Ishikawa (cell line): ENCODE data around the gene MEIS3.
A peak's percentile ranks its signal among the peaks of the same experiment; 100 is the strongest.

Experiments
- CEBPB ChIP-seq: IDR thresholded peaks from 2 replicates; pipeline ENCODE4 v1.6.1; 2012
- CREB1 ChIP-seq: IDR thresholded peaks from 2 replicates; pipeline ENCODE4 v1.6.1; 2012; ENCODE audit warnings: low read depth
- EGR1 ChIP-seq: IDR thresholded peaks from 2 replicates; pipeline ENCODE4 v1.6.1; 2012
- EP300 ChIP-seq: IDR thresholded peaks from 2 replicates; pipeline ENCODE4 v1.6.1; 2012; ENCODE audit warnings: borderline replicate concordance
- FOXM1 ChIP-seq: IDR thresholded peaks from 2 replicates; pipeline ENCODE4 v1.6.1; 2012; ENCODE audit warnings: low read depth, borderline replicate concordance
- NFIC ChIP-seq: IDR thresholded peaks from 2 replicates; pipeline ENCODE4 v1.6.1; 2012
- RAD21 ChIP-seq: IDR thresholded peaks from 2 replicates; pipeline ENCODE4 v1.6.1; 2012; ENCODE audit warnings: low read depth
- TAF1 ChIP-seq: IDR thresholded peaks from 2 replicates; pipeline ENCODE4 v1.6.1; 2012; ENCODE audit warnings: low read depth, mild to moderate bottlenecking
- TCF12 ChIP-seq: IDR thresholded peaks from 2 replicates; pipeline ENCODE4 v1.6.1; 2012; ENCODE audit warnings: low read depth
- TEAD4 ChIP-seq: IDR thresholded peaks from 2 replicates; pipeline ENCODE4 v1.6.1; 2012
- YY1 ChIP-seq: IDR thresholded peaks from 2 replicates; pipeline ENCODE4 v1.6.1; 2012; ENCODE audit warnings: low read depth
- ZBTB7A ChIP-seq: IDR thresholded peaks from 2 replicates; pipeline ENCODE4 v1.6.1; 2012; ENCODE audit warnings: low read depth
- TF ChIP-seq, protein P1 (sequence below): IDR thresholded peaks from 2 replicates; pipeline ENCODE4 v1.6.1; 2012; ENCODE audit warnings: low read depth, mild to moderate bottlenecking
- TF ChIP-seq, protein P2 (sequence below): IDR thresholded peaks from 2 replicates; pipeline ENCODE4 v1.6.1; 2012
- TF ChIP-seq, protein P3 (sequence below): IDR thresholded peaks from 2 replicates; pipeline ENCODE4 v1.6.1; 2012

The MEIS3 gene

DNA sequence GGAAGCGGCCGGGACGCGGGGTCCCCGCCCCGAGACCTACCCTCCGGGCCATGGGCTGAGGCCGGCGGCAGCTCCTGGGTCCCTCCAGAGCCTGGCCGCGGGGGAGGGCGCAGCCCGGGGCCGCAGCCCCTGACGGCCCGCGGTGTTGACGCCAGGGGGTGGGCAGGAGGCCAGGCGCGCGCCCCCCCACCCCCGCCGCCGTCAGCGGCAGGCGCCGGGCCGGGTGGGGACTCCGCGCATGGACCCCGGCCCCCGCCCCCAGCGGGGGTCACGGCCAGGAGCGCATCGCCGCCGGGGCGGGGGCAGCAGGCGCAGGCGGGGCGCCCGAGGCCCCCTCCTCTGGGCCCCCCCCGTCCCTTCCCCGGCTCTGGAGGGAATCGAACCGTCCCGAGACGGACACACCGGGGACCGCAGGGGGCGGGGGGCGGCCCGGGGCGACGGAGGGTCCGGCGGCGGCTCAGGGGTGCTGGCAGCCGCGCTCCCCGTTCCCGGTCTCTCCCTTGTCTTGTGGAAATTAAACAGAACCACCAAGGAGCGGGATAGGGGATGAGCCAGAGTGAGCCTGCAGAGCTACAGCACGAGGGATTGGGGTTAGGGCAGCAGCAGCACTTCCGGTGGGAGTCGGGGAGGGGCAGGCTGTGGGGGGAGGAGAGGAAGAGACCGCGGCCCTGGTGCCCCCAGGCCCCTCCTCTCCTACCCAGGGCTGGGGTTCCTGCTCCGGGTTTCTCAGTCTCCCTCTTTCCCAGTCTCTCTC, at the start of gene MEIS3:
Gene MEIS3 (minus strand): TSS at position 498 of the 754 bp plus-strand sequence. CDS start 446 bp downstream, at position 52.
- TF ChIP-seq TEAD4 (no peak), TCF12 (no peak), ZBTB7A (peak; percentile 46)

DNA sequence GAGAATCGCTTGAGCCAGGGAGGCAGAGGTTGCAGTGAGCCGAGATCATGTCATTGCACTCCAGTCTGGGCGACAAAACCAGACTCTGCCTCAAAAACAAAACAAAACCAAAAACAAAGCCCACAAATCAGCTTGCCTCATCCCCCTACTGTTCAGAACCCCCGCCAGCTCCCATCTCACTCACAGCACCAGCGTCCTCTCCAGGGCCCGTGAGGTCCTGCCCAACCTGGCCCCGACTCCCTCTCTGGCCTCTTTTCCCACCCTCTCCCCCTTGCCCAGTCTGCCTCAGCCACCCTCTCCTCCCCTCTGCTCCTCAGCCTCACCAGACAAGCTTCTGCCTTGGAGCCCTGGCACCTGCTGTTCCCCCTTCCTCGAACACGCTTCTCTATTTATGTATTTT, 48.6 kb upstream of the MEIS3 start:
- TF ChIP-seq ZBTB7A (no peak), TAF1 (no peak)

DNA sequence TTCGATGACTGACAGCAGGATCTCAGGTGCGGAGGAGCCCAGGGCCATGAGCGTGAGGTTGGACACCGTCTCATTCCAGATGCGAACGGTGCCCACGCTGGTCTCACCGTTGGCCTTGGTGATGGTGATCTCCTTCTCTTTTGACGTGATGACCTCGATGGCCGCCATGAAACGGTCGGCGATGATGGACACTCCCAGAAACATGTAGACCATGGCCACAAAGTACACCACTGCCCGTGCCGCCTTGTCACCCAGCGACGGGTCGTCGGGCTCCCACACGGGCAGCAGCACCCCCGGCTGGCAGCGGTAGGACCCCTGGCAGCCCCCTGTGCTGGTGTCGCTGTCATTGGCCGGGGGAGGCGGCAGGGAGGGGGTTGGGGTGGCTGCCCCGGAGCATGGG, 46.6 kb upstream of the MEIS3 start:
- no peak for TF ChIP-seq RAD21
- TF ChIP-seq ZBTB7A, result no peak
- TF ChIP-seq, protein P1, sequence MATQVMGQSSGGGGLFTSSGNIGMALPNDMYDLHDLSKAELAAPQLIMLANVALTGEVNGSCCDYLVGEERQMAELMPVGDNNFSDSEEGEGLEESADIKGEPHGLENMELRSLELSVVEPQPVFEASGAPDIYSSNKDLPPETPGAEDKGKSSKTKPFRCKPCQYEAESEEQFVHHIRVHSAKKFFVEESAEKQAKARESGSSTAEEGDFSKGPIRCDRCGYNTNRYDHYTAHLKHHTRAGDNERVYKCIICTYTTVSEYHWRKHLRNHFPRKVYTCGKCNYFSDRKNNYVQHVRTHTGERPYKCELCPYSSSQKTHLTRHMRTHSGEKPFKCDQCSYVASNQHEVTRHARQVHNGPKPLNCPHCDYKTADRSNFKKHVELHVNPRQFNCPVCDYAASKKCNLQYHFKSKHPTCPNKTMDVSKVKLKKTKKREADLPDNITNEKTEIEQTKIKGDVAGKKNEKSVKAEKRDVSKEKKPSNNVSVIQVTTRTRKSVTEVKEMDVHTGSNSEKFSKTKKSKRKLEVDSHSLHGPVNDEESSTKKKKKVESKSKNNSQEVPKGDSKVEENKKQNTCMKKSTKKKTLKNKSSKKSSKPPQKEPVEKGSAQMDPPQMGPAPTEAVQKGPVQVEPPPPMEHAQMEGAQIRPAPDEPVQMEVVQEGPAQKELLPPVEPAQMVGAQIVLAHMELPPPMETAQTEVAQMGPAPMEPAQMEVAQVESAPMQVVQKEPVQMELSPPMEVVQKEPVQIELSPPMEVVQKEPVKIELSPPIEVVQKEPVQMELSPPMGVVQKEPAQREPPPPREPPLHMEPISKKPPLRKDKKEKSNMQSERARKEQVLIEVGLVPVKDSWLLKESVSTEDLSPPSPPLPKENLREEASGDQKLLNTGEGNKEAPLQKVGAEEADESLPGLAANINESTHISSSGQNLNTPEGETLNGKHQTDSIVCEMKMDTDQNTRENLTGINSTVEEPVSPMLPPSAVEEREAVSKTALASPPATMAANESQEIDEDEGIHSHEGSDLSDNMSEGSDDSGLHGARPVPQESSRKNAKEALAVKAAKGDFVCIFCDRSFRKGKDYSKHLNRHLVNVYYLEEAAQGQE, result no peak
- no peak for TF ChIP-seq EP300
- TF ChIP-seq, protein P2, sequence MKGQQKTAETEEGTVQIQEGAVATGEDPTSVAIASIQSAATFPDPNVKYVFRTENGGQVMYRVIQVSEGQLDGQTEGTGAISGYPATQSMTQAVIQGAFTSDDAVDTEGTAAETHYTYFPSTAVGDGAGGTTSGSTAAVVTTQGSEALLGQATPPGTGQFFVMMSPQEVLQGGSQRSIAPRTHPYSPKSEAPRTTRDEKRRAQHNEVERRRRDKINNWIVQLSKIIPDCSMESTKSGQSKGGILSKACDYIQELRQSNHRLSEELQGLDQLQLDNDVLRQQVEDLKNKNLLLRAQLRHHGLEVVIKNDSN, result no peak
- no peak for TF ChIP-seq CREB1
- no peak for TF ChIP-seq YY1
- TF ChIP-seq, protein P3, sequence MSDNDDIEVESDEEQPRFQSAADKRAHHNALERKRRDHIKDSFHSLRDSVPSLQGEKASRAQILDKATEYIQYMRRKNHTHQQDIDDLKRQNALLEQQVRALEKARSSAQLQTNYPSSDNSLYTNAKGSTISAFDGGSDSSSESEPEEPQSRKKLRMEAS, result no peak
- no peak for TF ChIP-seq EGR1
- TF ChIP-seq TEAD4, result no peak
- no peak for TF ChIP-seq TCF12
- no peak for TF ChIP-seq CEBPB
- TF ChIP-seq FOXM1, result no peak
- no peak for TF ChIP-seq NFIC
- TF ChIP-seq TAF1, result no peak

DNA sequence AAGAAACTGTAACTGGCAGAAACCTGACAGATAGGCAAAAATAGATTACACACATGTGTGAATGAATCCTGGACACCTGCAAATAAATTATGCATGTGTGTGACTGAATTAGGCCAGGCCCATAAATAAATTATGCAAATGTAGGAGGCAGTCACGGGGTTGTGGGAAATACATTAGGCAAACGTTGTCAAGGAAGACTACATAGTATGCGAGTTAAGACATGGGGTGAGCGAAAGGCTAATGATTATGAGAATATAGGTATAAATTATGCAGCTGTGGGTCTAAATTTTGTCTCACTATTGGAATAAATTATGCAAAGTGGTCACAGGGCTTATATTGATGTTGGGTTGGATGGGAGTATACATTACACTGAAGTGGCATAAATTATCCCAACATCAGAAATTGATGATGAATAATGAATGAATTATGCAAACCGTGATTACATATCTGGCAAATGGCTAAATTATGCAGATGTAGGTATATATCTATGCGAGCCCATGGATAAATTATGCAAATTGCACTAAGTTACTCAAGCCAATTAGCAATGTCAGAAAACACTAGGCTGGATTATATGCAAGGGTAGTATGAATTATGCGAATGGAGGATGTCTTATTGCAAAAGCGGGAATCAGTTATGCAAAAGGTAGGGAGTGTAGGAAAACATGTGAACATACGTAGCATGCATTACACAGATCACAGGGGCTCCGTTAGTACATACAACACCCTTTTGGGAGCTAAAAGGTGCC, 45.5 kb upstream of the MEIS3 start:
- TF ChIP-seq, protein P1, result no peak
- TF ChIP-seq ZBTB7A, result no peak
- TF ChIP-seq, protein P3, result no peak
- no peak for TF ChIP-seq FOXM1
- no peak for TF ChIP-seq NFIC
- TF ChIP-seq RAD21, result no peak
- no peak for TF ChIP-seq TCF12
- no peak for TF ChIP-seq EP300
- TF ChIP-seq TEAD4, result no peak
- TF ChIP-seq, protein P2, result no peak
- TF ChIP-seq CREB1, result no peak
- TF ChIP-seq EGR1, result no peak
- TF ChIP-seq CEBPB, result no peak
- TF ChIP-seq YY1, result no peak

DNA sequence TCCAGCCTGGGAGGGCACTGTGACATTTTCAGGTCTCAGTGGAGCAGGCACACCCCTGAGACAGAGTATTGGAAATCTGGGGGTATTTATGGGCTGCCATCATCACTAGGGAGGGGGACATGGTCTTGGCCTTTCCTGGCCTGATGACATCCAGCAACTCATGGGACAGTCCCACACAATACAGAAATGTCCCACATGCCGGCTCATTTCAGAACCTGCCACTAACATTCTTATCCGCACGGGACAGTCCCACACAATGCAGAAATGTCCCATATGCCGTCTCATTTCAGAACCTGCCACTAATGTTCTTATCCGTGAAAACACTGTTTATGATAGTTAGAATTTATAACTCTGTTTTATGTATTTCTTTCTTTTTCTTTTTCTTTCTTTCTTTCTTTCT, 42.5 kb upstream of the MEIS3 start:
- TF ChIP-seq CEBPB (no peak), TEAD4 (no peak), YY1 (no peak), TCF12 (no peak), CREB1 (no peak), NFIC (no peak), FOXM1 (no peak), RAD21 (no peak), ZBTB7A (no peak), TAF1 (no peak), EGR1 (no peak), EP300 (no peak)
- TF ChIP-seq, protein P1, result no peak
- TF ChIP-seq, protein P2, result no peak
